Endodermal cell (in vitro differentiated cells): ENCODE results near the gene PIGX. TPM values are rescaled to one million over a fixed set of nuclear protein-coding genes. Genes with fewer than 3 reads are reported as not detected.
A peak's percentile ranks its signal among the peaks of the same experiment; 100 is the strongest.

Experiments used
- DNase-seq: peaks from one replicate; pipeline ENCODE4 v3.0.0-alpha.2; 2017
- H3K27ac ChIP-seq: 2 replicates; pipeline ENCODE4 v1.5.1; 2013; ENCODE audit warnings: mild to moderate bottlenecking, low read depth, low read length, moderate library complexity
- H3K27me3 ChIP-seq: 2 replicates; pipeline ENCODE4 v1.6.1; 2013; ENCODE audit warnings: mild to moderate bottlenecking, low read length, moderate library complexity; ENCODE audit not compliant: insufficient read depth, control insufficient read depth, poor library complexity, severe bottlenecking
- H3K36me3 ChIP-seq: 2 replicates; pipeline ENCODE4 v1.7.0; 2013; ENCODE audit warnings: mild to moderate bottlenecking, low read length, moderate library complexity; ENCODE audit not compliant: control insufficient read depth, insufficient read depth
- H3K4me1 ChIP-seq: one replicate; pipeline ENCODE4 v1.7.0; 2013; ENCODE audit warnings: low read length; ENCODE audit not compliant: control insufficient read depth, insufficient read depth
- H3K4me3 ChIP-seq: 2 replicates; pipeline ENCODE4 v1.5.1; 2013; ENCODE audit warnings: mild to moderate bottlenecking, low read length, moderate library complexity
- H3K9ac ChIP-seq: 2 replicates; pipeline ENCODE4 v1.6.1; 2013; ENCODE audit warnings: mild to moderate bottlenecking, low read length, moderate library complexity; ENCODE audit not compliant: poor library complexity, severe bottlenecking; ENCODE audit errors: extremely low read depth
- H3K9me3 ChIP-seq: 2 replicates; pipeline ENCODE4 v1.6.1; 2013; ENCODE audit warnings: mild to moderate bottlenecking, low read length, moderate library complexity; ENCODE audit not compliant: control insufficient read depth
- H3K27ac Mint-ChIP-seq: 2 replicates; pipeline ENCODE4 v1.8.0; 2020; ENCODE audit warnings: mixed read lengths
- H3K27me3 Mint-ChIP-seq: 2 replicates; pipeline ENCODE4 v1.8.0; 2021; ENCODE audit warnings: mild to moderate bottlenecking, mixed read lengths; ENCODE audit not compliant: insufficient read depth
- H3K36me3 Mint-ChIP-seq: 2 replicates; pipeline ENCODE4 v1.8.0; 2020; ENCODE audit warnings: low read depth, mixed read lengths
- H3K4me1 Mint-ChIP-seq: 2 replicates; pipeline ENCODE4 v1.8.0; 2020; ENCODE audit warnings: mixed read lengths
- H3K4me3 Mint-ChIP-seq: 2 replicates; pipeline ENCODE4 v1.8.0; 2020; ENCODE audit warnings: mild to moderate bottlenecking, moderate library complexity, mixed read lengths
- H3K9me3 Mint-ChIP-seq: 2 replicates; pipeline ENCODE4 v1.8.0; 2020; ENCODE audit warnings: mild to moderate bottlenecking, mixed read lengths
- WGBS, 2 experiments: methylation state at CpG; one replicate each; pipeline versions ENCODE4 v1.1.5 to v1.1.7; 2013; ENCODE audit warnings: missing lambda C conversion rate in 2 of 2, mixed read lengths in 1 of 2; ENCODE audit not compliant: insufficient coverage in 1 of 2, insufficient read length in 1 of 2; 5-methylcytosine and 5-hydroxymethylcytosine counted together
- total RNA-seq, 2 donors: library from RNA; stranded (reverse); fragmentation: NEBNext Ultra II Directional in 1 of 2; extraction: Animal tissue kit (Norgen Biotek cat#: 25700) in 1 of 2; gene quantifications; 2 replicates in 1 of 2; 3 replicates in 1 of 2; pipeline ENCODE4 v1.2.1, GENCODE V29; 2021
- TF ChIP-seq, protein P1 (sequence below): fragments of 200-600 bp; sonication (generic); conservative IDR thresholded peaks from 2 replicates; pipeline ENCODE4 v1.5.0; 2021; ENCODE audit warnings: antibody characterized with exemption, mild to moderate bottlenecking

PIGX gene
- total RNA-seq, 2 donors from 2014 or later = 21.8 to 33.3 TPM

DNA sequence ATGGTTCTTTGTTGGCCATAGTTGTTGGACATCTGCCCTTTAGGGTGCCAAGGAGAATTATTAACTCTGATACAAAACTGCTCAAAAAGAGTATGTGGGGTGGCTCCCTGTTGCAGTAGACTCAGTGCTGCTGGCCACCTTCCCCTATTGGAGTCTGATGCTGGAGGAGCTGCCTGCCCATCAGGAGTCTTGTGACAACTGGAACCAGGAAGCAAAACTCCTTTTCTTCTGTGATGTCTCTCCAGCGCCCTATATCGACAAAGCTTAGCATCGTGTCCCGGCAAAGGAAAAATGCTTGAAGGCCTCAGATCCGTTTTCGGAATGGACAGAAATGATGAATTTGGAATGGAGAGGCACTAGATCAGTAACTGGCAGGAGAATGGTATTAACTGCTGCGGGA lies 51.0 kb downstream of the PIGX start:
- no peak for DNase-seq
- Histone ChIP-seq H3K9me3 (peaks cover 25% of the 10 kb centered on the region), H3K27me3 (no peaks in the 10 kb centered on the region), H3K36me3 (peaks cover 33% of the 10 kb centered on the region), H3K4me3 (peak overlapping the region; percentile 56), H3K9ac (no peak overlapping the region), H3K4me1 (no peaks in the 10 kb centered on the region), H3K27ac (no peak overlapping the region)
- no peaks in the 10 kb centered on the region for H3K27me3 Mint-ChIP-seq
- TF ChIP-seq, protein P1, sequence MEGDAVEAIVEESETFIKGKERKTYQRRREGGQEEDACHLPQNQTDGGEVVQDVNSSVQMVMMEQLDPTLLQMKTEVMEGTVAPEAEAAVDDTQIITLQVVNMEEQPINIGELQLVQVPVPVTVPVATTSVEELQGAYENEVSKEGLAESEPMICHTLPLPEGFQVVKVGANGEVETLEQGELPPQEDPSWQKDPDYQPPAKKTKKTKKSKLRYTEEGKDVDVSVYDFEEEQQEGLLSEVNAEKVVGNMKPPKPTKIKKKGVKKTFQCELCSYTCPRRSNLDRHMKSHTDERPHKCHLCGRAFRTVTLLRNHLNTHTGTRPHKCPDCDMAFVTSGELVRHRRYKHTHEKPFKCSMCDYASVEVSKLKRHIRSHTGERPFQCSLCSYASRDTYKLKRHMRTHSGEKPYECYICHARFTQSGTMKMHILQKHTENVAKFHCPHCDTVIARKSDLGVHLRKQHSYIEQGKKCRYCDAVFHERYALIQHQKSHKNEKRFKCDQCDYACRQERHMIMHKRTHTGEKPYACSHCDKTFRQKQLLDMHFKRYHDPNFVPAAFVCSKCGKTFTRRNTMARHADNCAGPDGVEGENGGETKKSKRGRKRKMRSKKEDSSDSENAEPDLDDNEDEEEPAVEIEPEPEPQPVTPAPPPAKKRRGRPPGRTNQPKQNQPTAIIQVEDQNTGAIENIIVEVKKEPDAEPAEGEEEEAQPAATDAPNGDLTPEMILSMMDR = no peak
- 89 to 99% methylated on average over 7 of the region's 7 CpGs for WGBS, 2 experiments
- no peak overlapping the region for H3K4me3 Mint-ChIP-seq
- H3K9me3 Mint-ChIP-seq = peaks cover 27% of the 10 kb centered on the region
- no peaks in the 10 kb centered on the region for H3K4me1 Mint-ChIP-seq
- H3K36me3 Mint-ChIP-seq = peaks cover 51% of the 10 kb centered on the region
- H3K27ac Mint-ChIP-seq = no peak overlapping the region

GRCh38 chr3:196765454-196765853 lies 53.3 kb downstream of the PIGX start:
- Histone ChIP-seq H3K27me3 (no peaks in the 10 kb centered on the region), H3K36me3 (peaks cover 31% of the 10 kb centered on the region), H3K4me3 (no peak overlapping the region), H3K4me1 (no peaks in the 10 kb centered on the region), H3K9me3 (peaks cover 14% of the 10 kb centered on the region), H3K27ac (no peak overlapping the region), H3K9ac (no peak overlapping the region)
- Mint-ChIP-seq H3K36me3 (peaks cover 45% of the 10 kb centered on the region), H3K4me3 (no peak overlapping the region), H3K4me1 (no peaks in the 10 kb centered on the region), H3K27me3 (no peaks in the 10 kb centered on the region), H3K9me3 (peaks cover 16% of the 10 kb centered on the region), H3K27ac (no peak overlapping the region)
- TF ChIP-seq, protein P1 = no peak
- no peak for DNase-seq

DNA sequence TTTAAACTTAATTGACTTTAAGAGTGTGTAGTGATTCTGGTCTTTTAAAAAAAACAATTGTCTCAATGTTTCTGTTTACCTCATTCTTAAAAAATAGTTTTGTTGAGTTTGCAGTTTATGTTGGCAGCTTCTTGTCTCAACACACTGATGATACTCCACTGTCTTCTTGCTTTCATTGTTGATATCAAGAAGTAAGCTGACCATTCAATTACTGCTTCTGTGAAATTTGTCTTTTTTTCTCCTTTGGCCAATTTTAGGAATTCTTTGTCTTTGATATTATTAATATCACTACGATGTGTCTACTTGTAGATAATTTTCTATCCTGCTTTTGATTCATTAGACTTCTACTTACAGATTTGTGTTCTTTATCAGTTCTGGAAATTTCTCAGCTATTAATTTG lies 58.9 kb downstream of the PIGX start:
- peaks cover 34% of the 10 kb centered on the region for H3K36me3 Mint-ChIP-seq
- Histone ChIP-seq H3K9me3 (no peaks in the 10 kb centered on the region), H3K27ac (no peak overlapping the region), H3K4me3 (no peak overlapping the region), H3K27me3 (no peaks in the 10 kb centered on the region), H3K9ac (no peak overlapping the region), H3K4me1 (no peaks in the 10 kb centered on the region), H3K36me3 (peaks cover 11% of the 10 kb centered on the region)
- no peak overlapping the region for H3K27ac Mint-ChIP-seq
- 100% methylated on average over 1 of the region's 1 CpG; no CpG with 5 or more reads in 1 of the 2 experiments for WGBS, 2 experiments
- H3K4me1 Mint-ChIP-seq = peaks cover 7% of the 10 kb centered on the region
- TF ChIP-seq, protein P1 = no peak
- H3K9me3 Mint-ChIP-seq = no peaks in the 10 kb centered on the region
- H3K4me3 Mint-ChIP-seq = no peak overlapping the region
- DNase-seq = no peak
- H3K27me3 Mint-ChIP-seq = no peaks in the 10 kb centered on the region
